ENCODE results near the gene RAB3D. TPM values are rescaled to one million over a fixed set of nuclear protein-coding genes. Genes with fewer than 3 reads are reported as not detected.

RAB3D gene
- total and polyA plus RNA-seq, 2 donors: 5.1 to 7.8 TPM

- WGBS: 91% methylated on average over 4 of the region's 4 CpGs
- H3K36me3 ChIP-seq (ENCODE audit: control insufficient read depth in 2 of 2, insufficient read depth in 2 of 2, low read length in 1 of 2): no peaks in the 10 kb centered on the region
- H3K9me3 ChIP-seq (ENCODE audit: control insufficient read depth in 2 of 2, insufficient read depth in 1 of 2, low read length in 1 of 2): no peaks in the 10 kb centered on the region
- no peak for DNase-seq (ENCODE audit: low read depth in 6 of 9, low spot score in 9 of 9)
- peaks cover 4 to 9% of the 10 kb centered on the region in 2 donors for H3K4me1 ChIP-seq (ENCODE audit: control insufficient read depth in 2 of 2, insufficient read depth in 2 of 2, low read length in 2 of 2)
- no peak overlapping the region for H3K27ac ChIP-seq (ENCODE audit: low read depth in 1 of 2, low read length in 1 of 2)
- peaks cover 0 to 21% of the 10 kb centered on the region in 2 donors for H3K27me3 ChIP-seq (ENCODE audit: control insufficient read depth in 2 of 2, insufficient read depth in 1 of 2, low read length in 1 of 2)
- no peak overlapping the region for H3K4me3 ChIP-seq (ENCODE audit: low read length in 2 of 2)
These were observed 44.3 kb downstream of the RAB3D start for GRCh38 chr19:11295180-11295579.

GRCh38 chr19:11293433-11294389 lies 45.7 kb downstream of the RAB3D start:
- WGBS: 9% methylated on average over 41 of the region's 41 CpGs
- no peak overlapping the region for H3K4me3 ChIP-seq (ENCODE audit: low read length in 2 of 2)

GRCh38 chr19:11291991-11292390 lies 47.5 kb downstream of the RAB3D start:
- H3K4me1 ChIP-seq (ENCODE audit: control insufficient read depth in 2 of 2, insufficient read depth in 2 of 2, low read length in 2 of 2): peaks cover 4 to 9% of the 10 kb centered on the region in 2 donors
- DNase-seq (ENCODE audit: low read depth in 6 of 9, low spot score in 9 of 9): no peak
- H3K27me3 ChIP-seq (ENCODE audit: control insufficient read depth in 2 of 2, insufficient read depth in 1 of 2, low read length in 1 of 2): peaks cover 0 to 31% of the 10 kb centered on the region in 2 donors
- H3K9me3 ChIP-seq (ENCODE audit: control insufficient read depth in 2 of 2, insufficient read depth in 1 of 2, low read length in 1 of 2): no peaks in the 10 kb centered on the region
- no peak overlapping the region for H3K27ac ChIP-seq (ENCODE audit: low read depth in 1 of 2, low read length in 1 of 2)
- no peaks in the 10 kb centered on the region for H3K36me3 ChIP-seq (ENCODE audit: control insufficient read depth in 2 of 2, insufficient read depth in 2 of 2, low read length in 1 of 2)
- WGBS: 85% methylated on average over 1 of the region's 1 CpG
- no peak overlapping the region for H3K4me3 ChIP-seq (ENCODE audit: low read length in 2 of 2)

More at GRCh38 chr19:11293433-11294389, 45.7 kb downstream of the RAB3D start:
- peaks cover 0 to 27% of the 10 kb centered on the region in 2 donors for H3K27me3 ChIP-seq (ENCODE audit: control insufficient read depth in 2 of 2, insufficient read depth in 1 of 2, low read length in 1 of 2)
- no peak overlapping the region for H3K27ac ChIP-seq (ENCODE audit: low read depth in 1 of 2, low read length in 1 of 2)
- peak in 8 of 9 donors; percentile 66 to 87 (median 78) for DNase-seq (ENCODE audit: low read depth in 6 of 9, low spot score in 9 of 9)
- H3K4me1 ChIP-seq (ENCODE audit: control insufficient read depth in 2 of 2, insufficient read depth in 2 of 2, low read length in 2 of 2): peaks cover 4 to 9% of the 10 kb centered on the region in 2 donors
- H3K9me3 ChIP-seq (ENCODE audit: control insufficient read depth in 2 of 2, insufficient read depth in 1 of 2, low read length in 1 of 2): no peaks in the 10 kb centered on the region
- H3K36me3 ChIP-seq (ENCODE audit: control insufficient read depth in 2 of 2, insufficient read depth in 2 of 2, low read length in 1 of 2): no peaks in the 10 kb centered on the region

GRCh38 chr19:11291415-11291814 lies 48.0 kb downstream of the RAB3D start:
- Histone ChIP-seq H3K27me3 (ENCODE audit: control insufficient read depth in 2 of 2, insufficient read depth in 1 of 2, low read length in 1 of 2) (peaks cover 0 to 32% of the 10 kb centered on the region in 2 donors), H3K9me3 (ENCODE audit: control insufficient read depth in 2 of 2, insufficient read depth in 1 of 2, low read length in 1 of 2) (no peaks in the 10 kb centered on the region), H3K27ac (ENCODE audit: low read depth in 1 of 2, low read length in 1 of 2) (no peak overlapping the region), H3K4me1 (ENCODE audit: control insufficient read depth in 2 of 2, insufficient read depth in 2 of 2, low read length in 2 of 2) (peaks cover 4 to 9% of the 10 kb centered on the region in 2 donors), H3K4me3 (ENCODE audit: low read length in 2 of 2) (no peak overlapping the region), H3K36me3 (ENCODE audit: control insufficient read depth in 2 of 2, insufficient read depth in 2 of 2, low read length in 1 of 2) (no peaks in the 10 kb centered on the region)
- no peak for DNase-seq (ENCODE audit: low read depth in 6 of 9, low spot score in 9 of 9)
- 98% methylated on average over 7 of the region's 7 CpGs for WGBS

DNA sequence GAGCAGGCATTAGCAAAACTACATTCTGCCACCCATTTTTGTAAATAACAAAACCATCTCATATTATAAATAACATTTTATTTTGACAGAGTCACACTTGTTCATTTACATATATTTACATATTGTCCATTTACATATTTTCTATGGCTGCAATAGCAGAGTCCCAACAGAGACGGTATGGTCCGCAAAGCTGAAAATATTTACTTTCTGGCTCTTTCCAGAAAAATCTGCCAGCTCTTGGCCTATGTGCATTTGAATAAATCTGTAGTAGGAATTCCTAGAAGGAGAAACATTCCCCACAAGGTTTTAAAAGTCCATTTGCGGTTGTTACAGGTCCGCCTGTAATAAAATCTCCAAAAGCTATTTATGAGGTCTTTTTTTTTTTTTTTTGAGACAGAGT lies 49.2 kb downstream of the RAB3D start:
- Histone ChIP-seq H3K27me3 (ENCODE audit: control insufficient read depth in 2 of 2, insufficient read depth in 1 of 2, low read length in 1 of 2) (peaks cover 0 to 38% of the 10 kb centered on the region in 2 donors), H3K36me3 (ENCODE audit: control insufficient read depth in 2 of 2, insufficient read depth in 2 of 2, low read length in 1 of 2) (no peaks in the 10 kb centered on the region), H3K4me1 (ENCODE audit: control insufficient read depth in 2 of 2, insufficient read depth in 2 of 2, low read length in 2 of 2) (peaks cover 4 to 9% of the 10 kb centered on the region in 2 donors), H3K9me3 (ENCODE audit: control insufficient read depth in 2 of 2, insufficient read depth in 1 of 2, low read length in 1 of 2) (no peaks in the 10 kb centered on the region), H3K4me3 (ENCODE audit: low read length in 2 of 2) (no peak overlapping the region), H3K27ac (ENCODE audit: low read depth in 1 of 2, low read length in 1 of 2) (no peak overlapping the region)
- DNase-seq (ENCODE audit: low read depth in 6 of 9, low spot score in 9 of 9): no peak
- 97% methylated on average over 4 of the region's 4 CpGs for WGBS

- H3K4me1 ChIP-seq (ENCODE audit: control insufficient read depth in 2 of 2, insufficient read depth in 2 of 2, low read length in 2 of 2): peaks cover 0 to under 1% of the 10 kb centered on the region in 2 donors
- H3K27ac ChIP-seq (ENCODE audit: low read depth in 1 of 2, low read length in 1 of 2): no peak overlapping the region
- no peaks in the 10 kb centered on the region for H3K9me3 ChIP-seq (ENCODE audit: control insufficient read depth in 2 of 2, insufficient read depth in 1 of 2, low read length in 1 of 2)
- peaks cover 0 to 43% of the 10 kb centered on the region in 2 donors for H3K27me3 ChIP-seq (ENCODE audit: control insufficient read depth in 2 of 2, insufficient read depth in 1 of 2, low read length in 1 of 2)
- DNase-seq (ENCODE audit: low read depth in 6 of 9, low spot score in 9 of 9): no peak
- no peak overlapping the region for H3K4me3 ChIP-seq (ENCODE audit: low read length in 2 of 2)
- no peaks in the 10 kb centered on the region for H3K36me3 ChIP-seq (ENCODE audit: control insufficient read depth in 2 of 2, insufficient read depth in 2 of 2, low read length in 1 of 2)
- WGBS: 76% methylated on average over 7 of the region's 7 CpGs
These were observed 51.1 kb downstream of the RAB3D start for GRCh38 chr19:11288349-11288748.

DNA sequence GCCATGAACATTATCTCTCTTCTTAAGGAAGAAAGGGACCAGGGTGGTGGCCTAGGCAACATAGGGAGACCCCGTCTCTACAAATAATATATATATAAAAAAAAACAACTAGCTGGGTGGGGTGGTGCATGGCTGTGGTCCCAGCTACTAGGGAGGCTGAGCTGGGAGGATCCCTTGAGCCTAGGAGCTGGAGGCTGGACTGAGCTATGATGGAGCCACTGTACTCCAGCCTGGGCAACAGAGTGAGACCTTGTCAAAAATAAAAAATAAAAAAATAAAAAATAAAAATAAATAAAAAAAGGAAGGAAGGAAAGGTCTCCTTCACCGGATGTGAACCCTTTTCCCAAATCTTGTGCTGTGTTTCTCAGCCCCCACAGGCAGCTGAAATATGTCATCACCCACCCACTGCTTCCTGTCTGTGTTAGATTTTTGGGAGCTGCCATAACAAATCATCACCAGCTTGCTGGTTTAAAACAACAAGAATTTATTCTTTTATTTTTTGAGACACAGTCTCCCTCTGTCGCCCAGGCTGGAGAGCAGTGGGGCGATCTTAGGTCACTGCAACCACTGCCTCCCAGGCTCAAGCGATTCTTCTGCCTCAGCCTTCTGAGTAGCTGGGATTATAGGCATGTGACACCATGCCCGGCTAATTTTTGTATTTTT lies 53.0 kb downstream of the RAB3D start:
- Histone ChIP-seq H3K36me3 (ENCODE audit: control insufficient read depth in 2 of 2, insufficient read depth in 2 of 2, low read length in 1 of 2) (no peaks in the 10 kb centered on the region), H3K27me3 (ENCODE audit: control insufficient read depth in 2 of 2, insufficient read depth in 1 of 2, low read length in 1 of 2) (peaks cover 0 to 47% of the 10 kb centered on the region in 2 donors), H3K4me1 (ENCODE audit: control insufficient read depth in 2 of 2, insufficient read depth in 2 of 2, low read length in 2 of 2) (no peaks in the 10 kb centered on the region), H3K27ac (ENCODE audit: low read depth in 1 of 2, low read length in 1 of 2) (no peak overlapping the region), H3K4me3 (ENCODE audit: low read length in 2 of 2) (no peak overlapping the region), H3K9me3 (ENCODE audit: control insufficient read depth in 2 of 2, insufficient read depth in 1 of 2, low read length in 1 of 2) (no peaks in the 10 kb centered on the region)
- 66% methylated on average over 6 of the region's 6 CpGs for WGBS
- no peak for DNase-seq (ENCODE audit: low read depth in 6 of 9, low spot score in 9 of 9)

GRCh38 chr19:11284515-11284914 lies 54.9 kb downstream of the RAB3D start:
- WGBS: 94% methylated on average over 6 of the region's 6 CpGs
- DNase-seq (ENCODE audit: low read depth in 6 of 9, low spot score in 9 of 9): no peak
- H3K4me1 ChIP-seq (ENCODE audit: control insufficient read depth in 2 of 2, insufficient read depth in 2 of 2, low read length in 2 of 2): peaks cover 3 to 11% of the 10 kb centered on the region in 2 donors
- peaks cover 0 to 5% of the 10 kb centered on the region in 2 donors for H3K9me3 ChIP-seq (ENCODE audit: control insufficient read depth in 2 of 2, insufficient read depth in 1 of 2, low read length in 1 of 2)
- no peak overlapping the region for H3K4me3 ChIP-seq (ENCODE audit: low read length in 2 of 2)
- H3K27me3 ChIP-seq (ENCODE audit: control insufficient read depth in 2 of 2, insufficient read depth in 1 of 2, low read length in 1 of 2): peaks cover 0 to 40% of the 10 kb centered on the region in 2 donors
- H3K36me3 ChIP-seq (ENCODE audit: control insufficient read depth in 2 of 2, insufficient read depth in 2 of 2, low read length in 1 of 2): no peaks in the 10 kb centered on the region
- no peak overlapping the region for H3K27ac ChIP-seq (ENCODE audit: low read depth in 1 of 2, low read length in 1 of 2)
